ENCODE data around the gene LSM3. TPM values are rescaled to one million over a fixed set of nuclear protein-coding genes. Genes with fewer than 3 reads are reported as not detected.

Gene LSM3
- total and polyA plus RNA-seq, 9 donors, result 7.9 to 18.6 (median 10.8) TPM

DNA sequence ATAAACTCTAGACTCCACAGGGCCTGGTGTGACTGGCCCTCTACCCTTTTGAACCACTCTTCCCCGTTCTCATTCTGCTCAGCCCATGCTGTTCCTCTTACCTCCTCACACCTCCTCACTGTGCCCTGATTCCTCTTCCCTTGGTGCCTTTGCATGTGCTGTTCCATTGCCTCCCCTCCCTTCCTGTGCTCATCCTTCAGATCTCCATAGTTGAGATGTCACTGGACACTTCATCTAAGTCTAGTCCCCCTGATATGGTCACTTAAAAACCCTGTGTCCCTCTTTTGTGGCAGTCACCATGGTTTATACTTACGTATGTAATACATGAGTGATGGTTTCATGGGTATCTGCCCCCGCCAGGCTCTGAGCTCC is 69.8 kb downstream of the LSM3 start:
- Histone ChIP-seq H3K27me3 (no peaks in the 10 kb centered on the region), H3K9me3 (no peaks in the 10 kb centered on the region), H3K4me3 (no peak overlapping the region), H3K36me3 (no peaks in the 10 kb centered on the region), H3K27ac (peak overlapping the region in 1 of 2 donors; percentile 31), H3K4me1 (ENCODE audit: insufficient read depth) (peaks cover 18% of the 10 kb centered on the region)
- WGBS, 3 donors, result 86 to 94% (median 94%) methylated on average over 3 of the region's 3 CpGs
- TF ChIP-seq EP300 (IDR thresholded peaks at IDR 0.05) (no peak), POLR2A (IDR thresholded peaks at IDR 0.05) (no peak)
- TF ChIP-seq, protein P1, sequence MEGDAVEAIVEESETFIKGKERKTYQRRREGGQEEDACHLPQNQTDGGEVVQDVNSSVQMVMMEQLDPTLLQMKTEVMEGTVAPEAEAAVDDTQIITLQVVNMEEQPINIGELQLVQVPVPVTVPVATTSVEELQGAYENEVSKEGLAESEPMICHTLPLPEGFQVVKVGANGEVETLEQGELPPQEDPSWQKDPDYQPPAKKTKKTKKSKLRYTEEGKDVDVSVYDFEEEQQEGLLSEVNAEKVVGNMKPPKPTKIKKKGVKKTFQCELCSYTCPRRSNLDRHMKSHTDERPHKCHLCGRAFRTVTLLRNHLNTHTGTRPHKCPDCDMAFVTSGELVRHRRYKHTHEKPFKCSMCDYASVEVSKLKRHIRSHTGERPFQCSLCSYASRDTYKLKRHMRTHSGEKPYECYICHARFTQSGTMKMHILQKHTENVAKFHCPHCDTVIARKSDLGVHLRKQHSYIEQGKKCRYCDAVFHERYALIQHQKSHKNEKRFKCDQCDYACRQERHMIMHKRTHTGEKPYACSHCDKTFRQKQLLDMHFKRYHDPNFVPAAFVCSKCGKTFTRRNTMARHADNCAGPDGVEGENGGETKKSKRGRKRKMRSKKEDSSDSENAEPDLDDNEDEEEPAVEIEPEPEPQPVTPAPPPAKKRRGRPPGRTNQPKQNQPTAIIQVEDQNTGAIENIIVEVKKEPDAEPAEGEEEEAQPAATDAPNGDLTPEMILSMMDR (IDR thresholded peaks at IDR 0.05), result no peak
- intact Hi-C loops (cut with DNase I), result no loop called here
- no peak for DNase-seq

DNA sequence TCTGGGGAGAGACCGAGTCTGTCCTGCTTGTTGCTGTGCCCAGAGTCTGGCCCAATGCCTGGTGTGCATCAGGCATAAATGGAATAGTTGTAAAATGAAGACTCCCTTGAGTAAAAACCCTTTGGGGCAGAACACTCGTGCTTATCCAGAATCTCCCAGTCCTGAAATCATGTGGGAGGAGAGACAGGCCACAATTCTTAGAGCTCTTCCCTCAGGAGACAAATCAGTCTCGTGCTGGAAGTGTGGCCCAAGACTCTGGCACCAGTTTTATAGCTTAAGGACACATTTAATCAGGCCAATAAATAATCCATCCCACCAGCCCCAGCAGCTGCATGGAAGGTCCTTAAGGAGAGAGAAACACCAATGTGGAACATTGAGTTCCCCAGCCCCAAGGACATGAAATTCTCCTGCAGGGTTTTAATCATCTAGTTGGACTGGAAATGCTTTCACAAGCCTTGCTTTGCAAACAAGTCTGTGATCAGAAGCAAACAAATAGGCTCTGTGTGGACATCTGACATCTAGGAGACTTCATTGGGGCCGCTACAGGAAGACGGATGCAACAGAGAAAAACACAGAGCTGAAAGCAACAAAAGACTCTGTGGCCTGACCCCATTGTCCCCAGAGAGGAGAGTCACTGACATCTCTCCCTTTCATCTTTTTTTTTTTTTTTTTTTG is 70.4 kb downstream of the LSM3 start:
- TF ChIP-seq POLR2A (IDR thresholded peaks at IDR 0.05) (no peak), EP300 (IDR thresholded peaks at IDR 0.05) (no peak)
- TF ChIP-seq, protein P1 (IDR thresholded peaks at IDR 0.05), result no peak
- peak overlapping the region in 1 of 2 donors; percentile 31 for H3K27ac ChIP-seq

More for the DNA sequence above, 70.4 kb downstream of the LSM3 start:
- H3K4me3 ChIP-seq, result no peak overlapping the region
- intact Hi-C loops (cut with DNase I), result no loop called here
- WGBS, 3 donors, result 13 to 35% (median 23%) methylated on average over 5 of the region's 5 CpGs
- H3K4me1 ChIP-seq (ENCODE audit: insufficient read depth), result peaks cover 14% of the 10 kb centered on the region
- peak in 3 of 5 donors; percentile 53 to 69 (median 63) for DNase-seq
- H3K36me3 ChIP-seq, result no peaks in the 10 kb centered on the region
- H3K27me3 ChIP-seq, result no peaks in the 10 kb centered on the region
- no peaks in the 10 kb centered on the region for H3K9me3 ChIP-seq

Other genes with a start within 250 kb of the LSM3 start
- gene CHCHD4, start 53.9 kb upstream of the LSM3 start, total RNA-seq, result 10 to 100 TPM; 10.1 to 16.7 (median 12.2) TPM
- gene CHCHD4, start 53.9 kb upstream of the LSM3 start, polyA plus RNA-seq, result 10 to 100 TPM; 11.7 to 22.2 TPM
- gene TMEM43, start 53.8 kb upstream of the LSM3 start, total RNA-seq, result 10 to 100 TPM; 72.0 to 100.0 (median 87.3) TPM
- 100 to 1,000 TPM in 1 of 2 donors, 10 to 100 TPM in 1; 82.3 to 104 TPM for gene TMEM43, start 53.8 kb upstream of the LSM3 start, polyA plus RNA-seq
- gene XPC, start 216 bp upstream of the LSM3 start, total RNA-seq, result 10 to 100 TPM; 38.7 to 50.8 (median 40.6) TPM
- 10 to 100 TPM; 36.2 to 63.1 TPM for gene XPC, start 216 bp upstream of the LSM3 start, polyA plus RNA-seq
- gene SLC6A6, start 223.8 kb downstream of the LSM3 start, total RNA-seq, result 100 to 1,000 TPM in 3 of 7 donors, 10 to 100 TPM in 4; 32.5 to 141 (median 80.5) TPM
- gene SLC6A6, start 223.8 kb downstream of the LSM3 start, polyA plus RNA-seq, result 10 to 100 TPM; 37.6 to 81.1 TPM

All from ovary (tissue), 9 donors.